Epithelial cell of esophagus (primary cell): ENCODE measurements around the gene RHD.
"Not testable (repeated sequence)": the region's sequence is repeated elsewhere in the genome, so short reads cannot be mapped to it uniquely, and the experiment has no call there.

Source experiments
- DNase-seq: peaks from one replicate; pipeline ENCODE4 v3.0.0; 2010; ENCODE audit warnings: low read depth
- H3K4me3 ChIP-seq: 2 replicates; pipeline ENCODE4 v1.5.1; 2011; ENCODE audit warnings: mild to moderate bottlenecking, low read length, control low read depth
- TF ChIP-seq, protein P1 (sequence below): IDR thresholded peaks from 2 replicates; pipeline ENCODE4 v1.5.1; 2011; ENCODE audit warnings: low read depth, mild to moderate bottlenecking, low read length, control low read depth, inconsistent platforms; ENCODE audit not compliant: insufficient read depth; ENCODE audit errors: missing control alignments

Gene RHD

DNA sequence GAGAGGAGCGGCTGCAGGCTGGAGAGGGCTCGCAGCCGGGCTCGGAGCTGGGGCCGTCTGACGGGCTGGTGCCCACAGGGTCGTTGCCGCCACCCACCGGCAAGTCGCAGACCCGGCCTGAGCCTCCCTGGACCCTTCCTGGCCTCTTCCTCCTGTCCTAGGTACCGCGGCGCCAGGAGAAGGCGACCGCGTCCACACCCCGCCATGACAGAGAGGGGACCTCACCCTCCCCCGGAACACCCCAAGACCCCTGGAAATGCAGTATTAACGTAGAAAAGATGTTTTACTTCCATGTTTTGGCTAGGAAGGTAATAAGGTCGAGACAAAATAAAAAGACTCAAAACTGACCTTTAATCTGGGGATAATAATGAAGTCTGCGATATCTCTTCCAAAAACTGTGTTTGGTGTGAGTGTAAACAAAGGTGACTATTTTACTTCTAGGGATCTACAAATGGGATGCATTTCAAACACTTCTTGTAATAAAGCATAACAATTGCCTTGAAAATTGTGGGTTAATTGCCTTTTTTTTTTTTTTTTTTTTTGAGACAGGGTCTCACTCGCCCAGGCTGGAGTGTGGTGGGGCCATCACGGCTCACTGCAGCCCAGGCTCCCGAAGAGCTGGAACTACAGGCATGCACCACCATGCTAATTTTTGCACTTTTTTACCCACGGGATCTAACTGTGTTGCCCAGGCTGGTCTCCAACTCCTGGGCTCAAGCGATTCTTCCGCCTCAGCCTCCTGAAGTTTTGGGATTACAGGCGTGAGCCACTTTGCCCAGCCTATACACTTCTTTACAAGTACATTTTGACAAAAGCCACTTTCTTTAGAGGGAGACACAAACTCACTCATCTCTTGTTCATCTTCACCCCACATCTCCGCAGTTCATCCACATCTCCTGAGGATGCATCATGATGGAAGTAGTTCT, 24.2 kb upstream of the RHD start:
- DNase-seq = no peak
- TF ChIP-seq, protein P1, sequence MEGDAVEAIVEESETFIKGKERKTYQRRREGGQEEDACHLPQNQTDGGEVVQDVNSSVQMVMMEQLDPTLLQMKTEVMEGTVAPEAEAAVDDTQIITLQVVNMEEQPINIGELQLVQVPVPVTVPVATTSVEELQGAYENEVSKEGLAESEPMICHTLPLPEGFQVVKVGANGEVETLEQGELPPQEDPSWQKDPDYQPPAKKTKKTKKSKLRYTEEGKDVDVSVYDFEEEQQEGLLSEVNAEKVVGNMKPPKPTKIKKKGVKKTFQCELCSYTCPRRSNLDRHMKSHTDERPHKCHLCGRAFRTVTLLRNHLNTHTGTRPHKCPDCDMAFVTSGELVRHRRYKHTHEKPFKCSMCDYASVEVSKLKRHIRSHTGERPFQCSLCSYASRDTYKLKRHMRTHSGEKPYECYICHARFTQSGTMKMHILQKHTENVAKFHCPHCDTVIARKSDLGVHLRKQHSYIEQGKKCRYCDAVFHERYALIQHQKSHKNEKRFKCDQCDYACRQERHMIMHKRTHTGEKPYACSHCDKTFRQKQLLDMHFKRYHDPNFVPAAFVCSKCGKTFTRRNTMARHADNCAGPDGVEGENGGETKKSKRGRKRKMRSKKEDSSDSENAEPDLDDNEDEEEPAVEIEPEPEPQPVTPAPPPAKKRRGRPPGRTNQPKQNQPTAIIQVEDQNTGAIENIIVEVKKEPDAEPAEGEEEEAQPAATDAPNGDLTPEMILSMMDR = no peak
- peak overlapping the region; percentile 100 for H3K4me3 ChIP-seq

DNA sequence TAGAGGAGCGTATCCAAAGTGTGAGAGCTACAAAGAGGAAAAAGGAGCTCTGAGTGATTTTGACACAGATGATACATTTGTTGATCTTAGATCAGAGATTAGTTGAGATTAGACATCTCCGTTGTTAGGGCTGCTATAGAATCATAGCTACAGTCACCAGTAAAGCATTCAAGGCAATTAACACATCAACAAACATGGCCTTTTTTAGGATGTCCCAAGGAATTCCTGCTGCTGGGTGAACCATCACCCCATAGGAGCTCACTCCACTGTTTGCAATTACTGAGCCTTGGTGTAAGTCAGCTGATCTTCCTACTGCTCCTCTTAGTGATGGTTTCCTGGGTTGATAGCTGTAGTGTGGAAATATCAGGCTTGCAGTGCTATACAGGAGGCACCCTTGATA, 18.4 kb upstream of the RHD start:
- TF ChIP-seq, protein P1 = no peak
- H3K4me3 ChIP-seq = no peak overlapping the region
- DNase-seq = peak; percentile 37

DNA sequence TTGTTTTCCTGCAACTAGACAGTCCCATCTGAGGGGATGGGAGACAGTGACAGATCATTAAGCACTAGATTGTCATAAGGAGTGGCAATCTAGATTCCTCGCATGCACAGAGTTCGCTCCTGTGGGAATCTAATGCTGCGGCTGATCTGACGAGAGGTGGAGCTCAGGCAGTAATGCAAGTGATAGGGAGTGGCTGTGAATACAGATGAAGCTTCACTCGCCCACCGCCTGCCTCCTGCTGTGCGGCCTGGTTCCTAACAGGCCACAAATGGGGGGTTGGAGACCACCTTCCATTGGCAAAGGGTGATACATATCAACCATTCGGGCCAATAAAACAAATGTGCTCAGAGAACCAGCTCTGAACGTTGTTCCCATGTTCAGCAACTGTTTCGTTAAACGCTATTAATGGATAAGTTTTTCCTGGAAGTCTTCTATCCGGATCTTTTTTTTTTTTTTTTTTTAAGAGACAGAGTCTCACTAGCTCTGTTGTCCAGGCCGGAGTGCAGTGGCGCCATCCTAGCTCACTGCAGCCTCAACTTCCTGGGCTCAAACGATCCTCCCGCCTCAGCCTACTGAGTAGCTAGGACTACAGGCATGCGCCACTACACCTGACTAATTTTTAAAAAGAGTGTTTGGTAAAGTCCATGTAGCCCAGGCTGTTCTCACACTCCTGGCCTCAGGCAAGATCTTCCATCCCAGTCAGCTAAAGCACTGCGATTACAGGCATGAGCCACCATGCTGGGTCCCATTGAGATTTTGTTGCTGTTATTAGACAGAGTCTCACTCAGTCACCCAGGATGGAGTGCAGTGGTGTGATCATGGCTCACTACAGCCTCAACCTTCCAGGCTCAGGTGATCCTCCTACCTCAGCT, 16.4 kb upstream of the RHD start:
- no peak overlapping the region for H3K4me3 ChIP-seq
- TF ChIP-seq, protein P1 = no peak
- no peak for DNase-seq

DNA sequence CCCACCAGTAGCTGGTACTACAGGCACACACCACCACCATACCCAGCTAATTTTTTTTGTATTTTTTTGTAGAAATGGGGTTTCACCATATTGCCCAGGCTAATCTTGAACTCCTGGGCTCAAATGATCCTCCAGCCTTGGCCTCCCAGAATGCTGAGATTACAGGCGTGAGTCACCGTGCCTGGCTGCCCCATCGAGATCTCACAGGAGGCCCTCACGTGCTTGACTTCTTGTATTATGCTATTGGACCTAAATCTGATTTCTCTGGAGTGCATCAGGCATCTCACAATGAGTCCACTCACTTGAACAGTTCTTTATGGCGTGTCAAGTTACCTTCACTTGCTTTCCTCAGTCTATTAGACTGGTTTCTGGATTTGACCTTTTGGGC, 15.7 kb upstream of the RHD start:
- TF ChIP-seq, protein P1 = no peak
- H3K4me3 ChIP-seq = no peak overlapping the region
- no peak for DNase-seq

DNA sequence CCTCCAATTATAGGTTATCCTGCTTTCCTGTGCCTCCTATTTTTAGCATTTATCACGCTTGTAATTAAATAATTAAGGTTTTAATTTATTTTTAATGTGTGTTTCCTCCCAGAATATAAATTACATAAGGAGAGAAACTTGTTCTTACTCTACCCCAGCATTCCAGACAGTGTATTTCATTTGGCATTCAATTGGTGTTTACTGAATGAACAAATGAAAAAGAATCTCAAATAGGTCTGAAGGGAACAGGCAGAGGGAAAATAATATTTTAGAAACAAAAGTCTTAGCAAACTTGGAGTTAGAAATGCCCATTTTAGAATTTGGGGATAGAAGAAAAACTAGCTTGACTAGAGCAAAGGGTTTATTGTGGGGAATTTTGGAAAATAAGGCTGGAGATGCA, 15.1 kb upstream of the RHD start:
- no peak overlapping the region for H3K4me3 ChIP-seq
- TF ChIP-seq, protein P1 = no peak

GRCh38 chr1:25259813-25260212, 12.5 kb upstream of the RHD start:
- H3K4me3 ChIP-seq = not testable (repeated sequence)
- peak; percentile 58 for DNase-seq
- TF ChIP-seq, protein P1 = peak; percentile 19

More for the DNA sequence above, 15.1 kb upstream of the RHD start:
- peak; percentile 14 for DNase-seq

DNA sequence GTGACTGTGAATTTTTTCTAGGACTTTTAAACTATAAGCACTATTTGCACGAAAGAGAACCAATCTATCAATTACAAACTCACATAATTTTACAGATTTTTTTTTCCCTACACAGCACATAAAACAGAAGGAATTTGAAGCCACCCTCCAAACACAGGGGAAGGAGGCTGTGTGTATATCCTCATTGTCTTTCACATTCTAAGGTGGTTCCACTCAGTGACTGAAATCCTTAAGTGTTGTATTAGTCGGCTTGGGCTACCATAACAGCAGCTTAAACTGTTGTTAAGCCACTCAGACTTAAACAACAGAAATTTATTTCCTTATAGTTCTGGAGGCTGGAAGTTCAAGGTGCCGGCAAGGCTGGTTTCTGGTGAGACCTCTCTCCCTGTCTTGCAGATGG, 12.0 kb upstream of the RHD start:
- not testable (repeated sequence) for DNase-seq, H3K4me3 ChIP-seq

- DNase-seq = not testable (repeated sequence)
- peak overlapping the region; percentile 52 for H3K4me3 ChIP-seq
Observed at GRCh38 chr1:25266554-25267287, 5.6 kb upstream of the RHD start.

GRCh38 chr1:25267288-25268142, 4.8 kb upstream of the RHD start:
- DNase-seq = peak; percentile 83
- H3K4me3 ChIP-seq = peak overlapping the region; percentile 57
